Measurements from ENCODE around the gene AP1M2.
"Not testable (repeated sequence)": the region's sequence is repeated elsewhere in the genome, so short reads cannot be mapped to it uniquely, and the experiment has no call there.

The AP1M2 gene

GRCh38 chr19:10543420-10544241 is 43.5 kb downstream of the AP1M2 start, which contains the start of gene ATG4D:
Gene ATG4D, plus strand, starts transcription at chr19:10543904. Its CDS starts 187 bp downstream, at chr19:10544091.
- Mint-ChIP-seq H3K27ac (peak within 1 kb of the TSS; percentile 89), H3K4me3 (peak within 1 kb of the TSS; percentile 89), H3K27me3 (peaks cover 4% of the 10 kb centered on the region), H3K9me3 (ENCODE audit: low read depth) (no peaks in the 10 kb centered on the region), H3K36me3 (no peaks in the 10 kb centered on the region), H3K4me1 (ENCODE audit: low read depth) (peaks cover 11% of the 10 kb centered on the region)

GRCh38 chr19:10543059-10543419 is 44.1 kb downstream of the AP1M2 start:
- Mint-ChIP-seq H3K27ac (peak overlapping the region; percentile 72), H3K27me3 (peaks cover 5% of the 10 kb centered on the region)

GRCh38 chr19:10539016-10539415 is 48.1 kb downstream of the AP1M2 start:
- not testable (repeated sequence) for H3K27ac Mint-ChIP-seq; H3K4me1 Mint-ChIP-seq (ENCODE audit: low read depth)

More at GRCh38 chr19:10543059-10543419, 44.1 kb downstream of the AP1M2 start:
- Mint-ChIP-seq H3K36me3 (no peaks in the 10 kb centered on the region), H3K4me3 (peak overlapping the region; percentile 84), H3K9me3 (ENCODE audit: low read depth) (no peaks in the 10 kb centered on the region), H3K4me1 (ENCODE audit: low read depth) (peaks cover 11% of the 10 kb centered on the region)

GRCh38 chr19:10538204-10538983 is 48.7 kb downstream of the AP1M2 start:
- Mint-ChIP-seq H3K4me1 (ENCODE audit: low read depth) (peaks cover 4% of the 10 kb centered on the region), H3K27ac (no peak overlapping the region), H3K9me3 (ENCODE audit: low read depth) (no peaks in the 10 kb centered on the region), H3K36me3 (no peaks in the 10 kb centered on the region), H3K27me3 (peaks cover 7% of the 10 kb centered on the region), H3K4me3 (no peak overlapping the region)

More at GRCh38 chr19:10539016-10539415, 48.1 kb downstream of the AP1M2 start:
- not testable (repeated sequence) for H3K4me3 Mint-ChIP-seq; H3K36me3 Mint-ChIP-seq; H3K27me3 Mint-ChIP-seq; H3K9me3 Mint-ChIP-seq (ENCODE audit: low read depth)

- Mint-ChIP-seq H3K4me1 (ENCODE audit: low read depth) (no peaks in the 10 kb centered on the region), H3K36me3 (no peaks in the 10 kb centered on the region)
Observed at GRCh38 chr19:10537668-10538067, 49.4 kb downstream of the AP1M2 start.

GRCh38 chr19:10535613-10536012 is 51.5 kb downstream of the AP1M2 start:
- H3K36me3 Mint-ChIP-seq, result no peaks in the 10 kb centered on the region
- H3K4me1 Mint-ChIP-seq (ENCODE audit: low read depth), result no peaks in the 10 kb centered on the region
- H3K9me3 Mint-ChIP-seq (ENCODE audit: low read depth), result no peaks in the 10 kb centered on the region
- H3K27ac Mint-ChIP-seq, result no peak overlapping the region
- peaks cover 7% of the 10 kb centered on the region for H3K27me3 Mint-ChIP-seq
- H3K4me3 Mint-ChIP-seq, result no peak overlapping the region

More at GRCh38 chr19:10537668-10538067, 49.4 kb downstream of the AP1M2 start:
- peaks cover 7% of the 10 kb centered on the region for H3K27me3 Mint-ChIP-seq
- no peak overlapping the region for H3K27ac Mint-ChIP-seq
- no peaks in the 10 kb centered on the region for H3K9me3 Mint-ChIP-seq (ENCODE audit: low read depth)
- H3K4me3 Mint-ChIP-seq, result no peak overlapping the region

- no peaks in the 10 kb centered on the region for H3K4me1 Mint-ChIP-seq (ENCODE audit: low read depth)
- H3K36me3 Mint-ChIP-seq, result no peaks in the 10 kb centered on the region
- H3K27ac Mint-ChIP-seq, result no peak overlapping the region
- H3K27me3 Mint-ChIP-seq, result peaks cover 4% of the 10 kb centered on the region
- no peaks in the 10 kb centered on the region for H3K9me3 Mint-ChIP-seq (ENCODE audit: low read depth)
- no peak overlapping the region for H3K4me3 Mint-ChIP-seq
Observed at GRCh38 chr19:10533646-10534386, 53.3 kb downstream of the AP1M2 start.

GRCh38 chr19:10532457-10532856 is 54.7 kb downstream of the AP1M2 start:
- Mint-ChIP-seq H3K27ac (no peak overlapping the region), H3K9me3 (ENCODE audit: low read depth) (no peaks in the 10 kb centered on the region), H3K27me3 (peaks cover 2% of the 10 kb centered on the region), H3K4me3 (no peak overlapping the region), H3K36me3 (no peaks in the 10 kb centered on the region), H3K4me1 (ENCODE audit: low read depth) (no peaks in the 10 kb centered on the region)

GRCh38 chr19:10526887-10527286 is 60.2 kb downstream of the AP1M2 start:
- H3K27me3 Mint-ChIP-seq; H3K4me3 Mint-ChIP-seq; H3K4me1 Mint-ChIP-seq (ENCODE audit: low read depth); H3K9me3 Mint-ChIP-seq (ENCODE audit: low read depth); H3K36me3 Mint-ChIP-seq; H3K27ac Mint-ChIP-seq: not testable (repeated sequence)

GRCh38 chr19:10525636-10526035 is 61.5 kb downstream of the AP1M2 start:
- Mint-ChIP-seq H3K4me1 (ENCODE audit: low read depth) (no peaks in the 10 kb centered on the region), H3K4me3 (no peak overlapping the region), H3K36me3 (no peaks in the 10 kb centered on the region)

GRCh38 chr19:10523135-10523636 is 63.9 kb downstream of the AP1M2 start:
- no peak overlapping the region for H3K27ac Mint-ChIP-seq
- H3K4me1 Mint-ChIP-seq (ENCODE audit: low read depth), result peaks cover 12% of the 10 kb centered on the region
- H3K36me3 Mint-ChIP-seq, result no peaks in the 10 kb centered on the region
- H3K27me3 Mint-ChIP-seq, result peaks cover 11% of the 10 kb centered on the region
- no peak overlapping the region for H3K4me3 Mint-ChIP-seq
- H3K9me3 Mint-ChIP-seq (ENCODE audit: low read depth), result no peaks in the 10 kb centered on the region

More at GRCh38 chr19:10525636-10526035, 61.5 kb downstream of the AP1M2 start:
- Mint-ChIP-seq H3K27me3 (no peaks in the 10 kb centered on the region), H3K27ac (no peak overlapping the region), H3K9me3 (ENCODE audit: low read depth) (no peaks in the 10 kb centered on the region)

All from activated naive CD8-positive, alpha-beta T cell (primary cell).